ENCODE data around the gene PACSIN2. TPM values are rescaled to one million over a fixed set of nuclear protein-coding genes. Genes with fewer than 3 reads are reported as not detected.

PACSIN2 gene
- total RNA-seq, 4 donors from 2014 or later = 25.8 to 46.0 (median 27.8) TPM

- WGBS, 2 donors = 82% methylated on average over 5 of the region's 12 CpGs; no CpG with 5 or more reads in 1 of the 2 donors
- no peaks in the 10 kb centered on the region for H3K36me3 ChIP-seq
- intact Hi-C loops (cut with DNase I) = no loop called here
- no peaks in the 10 kb centered on the region for H3K27me3 ChIP-seq
- peak overlapping the region; percentile 90 to 94 (median 92) for H3K27ac ChIP-seq
- DNase-seq = no peak
- no peaks in the 10 kb centered on the region for H3K9me3 ChIP-seq
- peak overlapping the region in 3 of 4 donors; percentile 29 to 61 (median 34) for H3K4me3 ChIP-seq
- peaks cover 57 to 94% (median 70%) of the 10 kb centered on the region in 3 donors for H3K4me1 ChIP-seq
- no peak for TF ChIP-seq CTCF (IDR thresholded peaks at IDR 0.05)
- TF ChIP-seq POLR2A (IDR thresholded peaks at IDR 0.05) = no peak
Observed at GRCh38 chr22:42994276-42994916, 20.6 kb downstream of the PACSIN2 start.

GRCh38 chr22:42993651-42994275 lies 21.2 kb downstream of the PACSIN2 start:
- H3K4me3 ChIP-seq = peak overlapping the region in 3 of 4 donors; percentile 29 to 61 (median 34)
- intact Hi-C loops (cut with DNase I) = no loop called here
- DNase-seq = no peak

GRCh38 chr22:42992886-42993479 lies 22.0 kb downstream of the PACSIN2 start:
- Histone ChIP-seq H3K27me3 (no peaks in the 10 kb centered on the region), H3K36me3 (no peaks in the 10 kb centered on the region), H3K9me3 (no peaks in the 10 kb centered on the region), H3K27ac (peak overlapping the region; percentile 25 to 94 (median 92)), H3K4me3 (peak overlapping the region in 1 of 4 donors; percentile 61), H3K4me1 (peaks cover 57 to 96% (median 66%) of the 10 kb centered on the region in 3 donors)
- DNase-seq = no peak
- intact Hi-C loops (cut with DNase I) = no loop called here
- WGBS, 2 donors = 65 to 73% methylated on average over 9 of the region's 9 CpGs
- TF ChIP-seq POLR2A (IDR thresholded peaks at IDR 0.05) = no peak
- TF ChIP-seq CTCF (IDR thresholded peaks at IDR 0.05) = no peak

More at GRCh38 chr22:42993651-42994275, 21.2 kb downstream of the PACSIN2 start:
- Histone ChIP-seq H3K4me1 (peaks cover 57 to 96% (median 70%) of the 10 kb centered on the region in 3 donors), H3K9me3 (no peaks in the 10 kb centered on the region), H3K27ac (peak overlapping the region; percentile 90 to 94 (median 92)), H3K36me3 (no peaks in the 10 kb centered on the region), H3K27me3 (no peaks in the 10 kb centered on the region)
- TF ChIP-seq CTCF (IDR thresholded peaks at IDR 0.05) (no peak), POLR2A (IDR thresholded peaks at IDR 0.05) (no peak)
- 34 to 55% methylated on average over 6 to 12 of the region's 12 CpGs for WGBS, 2 donors

GRCh38 chr22:42992092-42992491 lies 22.9 kb downstream of the PACSIN2 start:
- 91 to 92% methylated on average over 3 of the region's 3 CpGs for WGBS, 2 donors

More at GRCh38 chr22:42992092-42992491, 22.9 kb downstream of the PACSIN2 start:
- Histone ChIP-seq H3K9me3 (no peaks in the 10 kb centered on the region), H3K27ac (peak overlapping the region in 2 of 4 donors; percentile 92 to 93), H3K27me3 (no peaks in the 10 kb centered on the region), H3K4me1 (peaks cover 56 to 88% (median 57%) of the 10 kb centered on the region in 3 donors), H3K36me3 (no peaks in the 10 kb centered on the region), H3K4me3 (no peak overlapping the region)
- DNase-seq = no peak
- intact Hi-C loops (cut with DNase I) = no loop called here
- TF ChIP-seq POLR2A (IDR thresholded peaks at IDR 0.05) (no peak), CTCF (IDR thresholded peaks at IDR 0.05) (no peak)

All from esophagus squamous epithelium (tissue), 5 donors.